ENCODE data around the gene BLCAP.
"Not testable (repeated sequence)": the region's sequence is repeated elsewhere in the genome, so short reads cannot be mapped to it uniquely, and the experiment has no call there.

BLCAP gene

DNA sequence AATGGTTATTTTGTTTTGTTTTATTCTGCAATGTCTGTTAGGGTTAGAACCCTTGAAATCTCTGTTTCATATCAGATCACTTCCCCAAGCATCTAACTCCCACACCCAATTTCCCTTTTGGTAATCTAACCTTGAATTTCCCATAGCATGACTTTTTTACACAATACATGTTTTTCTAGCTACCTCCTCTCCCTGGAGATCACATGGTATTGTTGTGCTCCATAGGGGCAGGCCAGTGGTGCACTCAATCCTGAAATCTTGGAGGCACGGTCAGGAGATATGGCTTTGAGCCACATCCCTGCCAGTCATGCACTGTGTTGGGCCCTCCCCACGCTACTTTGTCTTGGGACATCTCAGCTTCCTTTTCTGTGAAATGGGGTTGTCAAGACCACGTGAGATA is 43.3 kb downstream of the BLCAP start:
- no peak for DNase-seq (ENCODE audit: low read depth in 3 of 3)

DNA sequence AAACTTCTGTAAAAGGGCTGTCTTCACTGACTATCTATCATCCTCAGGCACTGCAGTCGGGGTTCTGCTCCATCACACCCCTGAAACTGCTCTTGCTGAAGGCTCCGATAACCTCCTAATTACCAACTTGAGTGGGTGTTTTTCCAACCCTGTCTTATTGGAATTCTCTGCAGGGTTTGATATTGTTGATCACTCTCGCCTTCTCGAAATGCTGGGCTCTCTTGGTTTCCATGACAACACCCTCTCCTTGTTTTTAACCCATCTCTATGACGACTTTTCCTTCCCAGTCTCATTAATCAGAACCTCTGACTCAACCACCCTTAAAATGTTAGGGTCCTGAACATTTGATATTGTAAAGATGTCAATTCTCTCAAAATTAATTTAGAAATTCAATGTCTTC is 46.1 kb downstream of the BLCAP start:
- DNase-seq (ENCODE audit: low read depth in 3 of 3): no peak

DNA sequence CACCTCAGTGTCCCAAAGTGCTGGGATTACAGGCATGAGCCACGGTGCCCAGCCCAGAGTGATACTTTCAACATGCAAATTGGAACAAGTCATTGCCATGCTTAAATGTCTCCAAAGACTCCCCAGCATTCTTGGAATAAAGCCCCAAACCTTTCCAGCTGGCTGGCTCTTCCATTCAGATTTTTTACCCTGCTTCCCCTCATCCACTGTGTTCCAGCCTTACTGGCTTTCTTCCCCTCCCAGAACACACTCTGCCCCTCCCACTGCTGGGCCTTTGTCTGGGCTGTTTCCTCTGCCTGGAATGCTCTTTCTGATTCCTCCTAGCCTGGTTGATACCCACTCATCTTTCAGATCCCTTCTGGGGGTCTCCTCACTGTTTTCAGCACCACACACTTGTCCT is 46.8 kb downstream of the BLCAP start:
- no peak for DNase-seq (ENCODE audit: low read depth in 3 of 3)

DNA sequence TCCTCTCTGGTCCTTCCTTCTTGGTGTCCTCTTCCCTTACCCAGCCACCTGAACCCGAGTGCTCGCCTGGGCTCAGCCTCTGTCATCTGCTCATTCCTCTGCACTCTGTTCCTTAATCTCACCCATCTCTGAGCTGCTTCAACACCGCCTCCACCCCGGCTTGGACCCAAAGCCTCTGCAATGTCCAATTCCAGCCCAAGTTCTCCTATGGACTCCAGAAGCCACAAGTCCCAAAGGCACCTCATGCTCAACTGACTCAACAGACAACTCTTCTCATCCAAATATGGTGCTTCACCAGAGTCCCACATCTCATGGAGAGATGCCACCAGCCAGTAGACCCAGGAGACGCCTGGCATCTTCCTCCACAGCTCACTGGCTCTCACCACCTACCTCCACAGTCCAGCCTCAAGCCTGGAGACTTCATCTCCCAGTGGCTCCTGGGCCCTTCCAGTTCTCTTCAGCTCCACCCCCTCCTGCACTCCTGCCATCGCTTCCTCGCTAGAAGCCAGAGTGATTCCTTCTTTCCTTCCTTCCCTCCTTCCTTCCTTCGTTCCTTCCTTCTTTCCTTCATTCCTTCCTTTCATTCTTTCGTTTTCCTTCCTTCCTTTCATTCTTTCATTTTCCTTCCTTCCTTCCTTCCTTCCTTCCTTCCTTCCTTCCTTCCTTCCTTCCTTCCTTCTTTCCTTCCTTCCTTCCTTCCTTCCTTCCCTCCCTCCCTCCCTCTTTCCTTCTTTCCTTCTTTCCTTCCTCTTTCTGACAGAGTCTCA is 47.6 kb downstream of the BLCAP start:
- DNase-seq (ENCODE audit: low read depth in 3 of 3): no peak

DNA sequence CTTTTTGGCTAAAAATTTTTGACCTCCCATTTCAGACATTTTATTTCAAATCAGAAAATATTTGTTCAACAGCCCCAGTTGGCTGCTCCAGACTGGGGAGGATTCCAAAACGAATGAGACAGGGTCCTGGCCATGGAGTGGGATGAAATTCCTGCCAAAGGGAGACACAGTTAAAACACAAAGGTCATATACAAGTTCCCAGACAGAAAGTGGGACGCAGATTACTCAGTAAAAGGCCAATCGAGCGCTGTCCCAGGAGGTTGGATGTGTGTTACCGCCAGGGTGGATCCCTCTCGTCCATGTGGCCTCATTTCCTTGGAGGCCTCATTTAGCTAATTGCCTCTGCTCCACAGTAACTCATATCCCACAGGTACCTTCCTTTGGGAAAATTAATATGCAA is 48.4 kb downstream of the BLCAP start:
- no peak for DNase-seq (ENCODE audit: low read depth in 3 of 3)

DNA sequence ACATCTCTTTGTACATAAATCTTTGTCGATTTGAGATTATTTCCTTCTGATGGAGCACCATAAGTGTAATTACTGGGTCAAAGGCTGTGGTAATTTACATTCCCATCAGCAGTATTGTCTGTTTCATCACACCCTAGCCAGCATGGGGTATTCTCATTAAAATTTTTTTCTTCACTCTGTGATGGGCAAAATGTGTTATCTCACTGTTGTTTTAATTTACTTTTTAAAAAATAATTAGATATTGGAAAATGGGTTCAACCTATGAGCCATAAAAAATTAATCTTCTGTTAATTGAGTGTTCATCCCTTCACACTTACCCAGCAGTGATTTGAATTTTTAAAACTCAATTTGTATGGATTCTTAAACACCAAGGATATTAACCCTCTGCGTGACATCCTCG is 50.6 kb downstream of the BLCAP start:
- DNase-seq (ENCODE audit: low read depth in 3 of 3): no peak

DNA sequence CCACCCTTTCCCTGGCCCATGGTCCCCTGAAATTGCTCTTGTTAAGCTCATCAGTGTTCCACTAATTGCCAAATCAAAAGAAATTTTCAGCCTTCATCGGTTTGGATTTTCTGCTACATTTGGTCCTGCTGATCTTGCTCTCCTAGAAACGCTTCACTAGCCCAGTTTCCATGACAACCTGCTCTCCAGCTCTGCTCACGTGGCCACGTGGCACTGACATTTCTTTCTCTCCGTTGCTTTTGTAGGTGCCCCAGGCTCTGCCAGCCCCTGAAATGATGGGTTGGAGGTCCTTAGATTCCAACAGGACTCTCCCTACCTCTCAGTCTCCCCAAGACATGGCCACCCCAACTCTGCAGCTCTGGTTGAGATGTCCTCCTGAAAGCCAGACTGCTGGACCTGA is 52.4 kb downstream of the BLCAP start:
- DNase-seq (ENCODE audit: low read depth in 3 of 3): no peak

DNA sequence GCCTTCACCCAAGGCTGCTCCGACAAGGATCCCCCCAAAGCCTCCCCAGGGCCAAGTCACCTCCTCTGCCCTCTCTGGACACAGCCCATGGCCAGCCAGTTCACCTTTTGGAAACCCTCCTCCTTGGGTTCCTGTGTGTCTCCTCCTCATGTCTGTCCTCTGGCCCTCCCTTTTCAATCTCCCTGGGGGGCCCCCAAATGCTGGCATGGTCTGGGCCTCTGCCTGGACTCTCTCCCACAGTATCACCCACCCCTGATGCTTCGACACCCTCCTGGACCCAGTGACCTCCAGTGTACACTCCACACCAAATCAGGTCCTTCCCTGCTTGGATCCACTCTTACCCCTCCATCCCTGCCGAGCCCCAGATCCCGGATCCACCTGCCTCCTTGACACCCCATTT is 53.3 kb downstream of the BLCAP start:
- DNase-seq (ENCODE audit: low read depth in 3 of 3): no peak

DNA sequence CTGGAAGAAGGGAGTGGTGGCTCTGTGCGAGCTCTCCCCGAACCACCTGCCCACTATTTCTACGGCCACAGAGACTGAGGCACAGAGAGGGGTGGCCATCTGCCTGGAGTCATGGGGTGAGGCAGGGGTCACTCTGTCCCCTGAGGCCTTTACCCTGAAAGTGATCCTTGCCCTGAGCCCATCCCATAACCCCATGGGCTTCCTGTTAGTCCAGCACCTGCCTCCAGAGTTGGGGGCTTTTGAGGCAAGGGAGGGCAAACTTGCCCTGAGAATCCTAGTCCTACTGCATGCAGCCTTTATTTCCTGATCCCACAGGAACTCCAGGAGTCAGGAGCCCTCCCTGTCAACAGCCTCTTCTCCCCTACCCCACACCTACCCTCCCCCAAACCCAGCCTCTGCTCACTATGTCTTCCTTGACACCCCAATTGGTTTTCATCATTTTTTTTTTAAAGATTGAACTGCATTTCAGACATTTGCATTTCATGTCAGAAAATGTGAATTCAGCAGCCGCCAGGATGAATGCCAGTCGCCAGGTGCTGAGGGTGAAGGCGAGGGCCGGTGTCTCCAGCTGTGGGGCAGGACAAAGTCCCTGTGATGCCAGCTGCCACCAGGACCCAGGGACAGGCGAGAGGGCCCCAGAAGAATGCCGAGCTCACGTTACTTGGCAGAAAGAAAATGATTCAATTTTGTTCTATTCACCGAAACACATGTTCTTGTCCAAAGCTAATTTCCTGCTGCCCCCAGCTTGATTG is 54.3 kb downstream of the BLCAP start:
- no peak for DNase-seq (ENCODE audit: low read depth in 3 of 3)

DNA sequence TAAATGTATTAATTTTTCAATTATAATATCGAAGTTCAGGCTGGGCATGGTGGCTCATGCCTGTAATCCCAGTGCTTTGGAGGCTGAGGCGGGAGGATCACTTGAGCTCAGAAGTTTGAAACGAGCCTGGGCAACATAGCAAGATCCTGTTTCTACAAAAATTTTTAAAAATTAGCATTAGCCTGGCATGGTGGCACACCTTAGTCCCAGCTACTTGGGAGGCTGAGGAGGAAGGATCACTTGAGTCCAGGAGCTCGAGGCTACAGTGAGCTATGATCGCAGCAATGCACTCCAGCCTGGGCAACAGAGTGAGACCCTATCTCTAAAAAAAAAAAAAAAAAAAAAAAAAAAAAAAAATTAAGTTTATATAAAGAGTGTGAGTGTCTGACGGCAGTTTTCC is 55.2 kb downstream of the BLCAP start:
- not testable (repeated sequence) for DNase-seq (ENCODE audit: low read depth in 3 of 3)

DNA sequence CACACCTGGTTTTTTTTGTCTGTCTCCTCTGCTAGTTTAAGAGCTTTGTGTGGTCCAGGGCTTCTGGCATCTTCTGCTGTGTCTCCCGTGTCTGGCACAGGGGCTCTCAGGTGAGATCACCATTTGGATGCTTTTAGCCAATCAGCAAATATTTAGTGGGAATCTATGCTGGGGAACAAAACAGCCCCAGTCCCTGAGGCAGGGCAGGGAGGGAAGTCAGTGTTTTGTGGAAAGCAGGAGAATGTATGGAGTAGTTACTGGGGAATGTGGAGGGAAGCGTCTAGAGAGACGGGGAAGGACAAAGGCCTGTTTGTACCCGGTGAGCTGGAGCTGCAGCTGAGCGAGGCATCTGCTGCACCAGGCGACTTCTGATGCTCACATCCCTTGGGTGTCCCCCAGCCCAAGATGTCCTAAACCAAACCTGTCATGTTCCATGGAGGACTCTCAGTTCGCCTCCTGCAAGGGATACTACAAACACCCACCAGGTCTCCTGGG is 55.9 kb downstream of the BLCAP start:
- no peak for DNase-seq (ENCODE audit: low read depth in 3 of 3)

DNA sequence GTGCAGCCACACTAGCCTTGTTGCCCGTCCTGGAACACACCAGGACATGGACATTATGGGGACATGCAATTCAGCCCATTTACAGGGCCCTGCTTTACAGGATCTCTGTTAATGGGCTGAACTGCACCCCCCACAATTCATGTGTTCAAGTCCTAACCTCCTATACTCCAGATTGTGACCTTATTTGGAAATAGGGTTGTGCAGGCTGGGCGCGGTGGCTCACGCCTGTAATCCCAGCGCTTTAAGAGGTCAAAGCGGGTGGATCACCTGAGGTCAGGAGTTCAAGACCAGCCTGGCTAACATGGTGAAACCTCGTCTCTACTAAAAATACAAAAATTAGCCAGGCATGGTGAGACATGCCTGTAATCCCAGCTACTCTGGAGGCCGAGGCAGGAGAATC is 57.5 kb downstream of the BLCAP start:
- DNase-seq (ENCODE audit: low read depth in 3 of 3): not testable (repeated sequence)

DNA sequence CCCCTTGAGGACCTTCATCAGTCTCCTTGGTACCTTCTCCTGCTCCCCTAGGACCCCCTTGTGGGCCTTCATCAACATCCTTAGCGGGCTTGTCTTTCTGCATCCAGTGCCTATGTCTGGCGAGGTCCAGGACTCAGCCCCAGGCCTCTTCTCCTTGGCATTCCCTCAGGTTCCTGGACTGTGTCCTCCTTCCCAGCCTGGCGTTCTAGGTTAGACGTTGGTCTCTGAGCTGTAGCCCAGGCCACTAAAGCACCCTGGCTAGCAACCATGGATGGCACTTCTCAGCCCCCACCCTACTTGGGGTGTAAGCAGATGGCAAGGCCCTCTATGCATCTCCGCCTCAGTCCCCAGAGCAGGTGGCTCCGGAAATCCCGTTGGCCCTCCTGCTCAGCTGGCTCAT is 58.1 kb downstream of the BLCAP start:
- no peak for DNase-seq (ENCODE audit: low read depth in 3 of 3)

DNA sequence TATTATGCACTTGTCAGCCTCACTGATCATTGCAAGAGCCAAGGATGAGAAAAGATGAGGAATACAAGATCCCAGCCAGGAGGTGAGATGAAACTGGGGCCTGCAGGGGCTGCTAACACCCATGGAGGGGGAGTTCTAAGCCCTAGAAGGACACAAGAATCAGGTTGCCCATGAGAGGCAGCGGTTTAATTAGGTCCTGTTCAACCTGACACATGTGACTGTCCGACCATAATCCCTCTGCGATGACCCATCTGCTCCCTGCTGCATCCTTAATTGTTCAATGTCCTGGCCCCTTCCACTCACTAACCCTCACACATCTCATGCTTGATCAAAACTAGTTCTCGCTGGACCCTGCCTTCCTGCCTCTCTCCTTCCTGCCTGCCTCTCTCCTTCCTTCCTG is 58.8 kb downstream of the BLCAP start:
- DNase-seq (ENCODE audit: low read depth in 3 of 3): no peak

Data from stimulated activated CD4-positive, alpha-beta T cell treated with anti-CD3 and anti-CD28 coated beads, TNF-alpha, amount 100 ng/mL, for 4 hours (primary cell).